Activated CD4-positive, alpha-beta T cell treated with anti-CD3 and anti-CD28 coated beads, Interleukin-2, amount 50 U/mL, for 4 hours (primary cell): ENCODE measurements around the gene TCFL5.
"Not testable (repeated sequence)": the region's sequence is repeated elsewhere in the genome, so short reads cannot be mapped to it uniquely, and the experiment has no call there.

Experiments
- DNase-seq, 2 experiments: peaks; one replicate each; pipeline ENCODE4 v3.0.0-alpha.2; 2020

The TCFL5 gene

DNA sequence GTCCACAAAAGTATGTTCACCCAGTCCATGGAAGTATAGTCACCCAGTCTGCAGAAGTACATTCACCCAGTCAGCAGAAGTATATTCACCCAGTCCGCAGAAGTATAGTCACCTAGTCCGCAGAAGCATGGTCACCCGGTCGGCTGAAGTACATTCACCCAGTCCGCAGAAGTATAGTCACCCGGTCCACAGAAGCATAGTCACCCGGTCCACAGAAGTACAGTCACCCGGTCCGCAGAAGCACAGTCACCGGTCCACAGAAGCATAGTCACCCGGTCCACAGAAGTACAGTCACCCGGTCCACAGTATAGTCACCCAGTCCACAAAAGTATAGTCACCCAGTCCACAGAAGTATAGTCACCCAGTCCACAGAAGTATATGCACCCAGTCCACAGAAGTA is 8.8 kb downstream of the TCFL5 start:
- DNase-seq, result no peak

DNA sequence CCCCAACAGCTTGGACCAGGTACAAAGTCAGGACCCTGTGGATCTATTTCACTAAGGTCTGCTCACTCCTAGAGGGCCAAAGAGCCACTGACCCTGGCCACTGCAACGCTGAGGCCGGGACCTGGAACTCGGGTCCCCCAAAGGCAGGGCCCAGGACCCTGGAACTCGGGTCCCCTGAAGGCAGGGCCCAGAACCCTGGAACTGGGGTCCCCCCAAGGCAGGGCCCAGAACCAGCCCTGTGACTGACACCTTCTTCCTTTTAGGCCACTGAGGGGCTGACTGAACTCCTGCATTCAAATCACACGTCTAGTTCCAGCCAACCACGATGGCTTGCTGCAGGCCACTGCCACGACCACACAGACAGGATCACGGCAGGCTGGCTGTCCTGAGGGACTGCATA is 9.4 kb downstream of the TCFL5 start:
- no peak for DNase-seq

DNA sequence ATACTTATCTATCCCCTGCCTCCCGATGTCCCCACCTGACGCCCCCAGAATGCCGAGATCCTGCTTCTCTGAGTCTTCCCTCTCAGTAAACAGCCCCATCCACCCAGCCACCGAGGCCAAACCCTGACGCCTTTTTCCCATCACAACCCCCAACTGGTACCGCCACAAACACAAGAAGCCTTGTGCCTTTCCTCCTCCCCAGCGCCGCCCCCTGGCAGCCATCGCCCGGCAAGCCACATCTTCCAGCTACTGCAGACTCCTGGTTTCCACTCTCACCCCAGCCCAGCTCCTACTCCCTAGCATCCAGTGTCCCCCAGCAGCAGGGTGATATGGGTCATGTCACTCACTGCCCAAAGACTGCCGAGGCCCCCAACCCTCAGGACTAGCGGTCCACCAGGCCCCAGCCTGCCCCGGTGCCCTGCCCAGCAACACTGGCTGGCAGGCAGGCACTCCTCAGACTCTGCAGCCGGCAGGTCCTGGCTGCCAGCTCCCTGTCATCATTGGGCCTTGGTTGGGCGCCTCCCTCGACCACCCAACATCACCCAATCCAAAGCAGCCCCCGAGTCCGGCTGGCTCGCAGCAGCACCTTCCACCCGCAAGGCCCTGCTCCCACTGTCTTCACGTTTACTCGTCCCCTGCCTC is 11.2 kb downstream of the TCFL5 start:
- DNase-seq, result no peak

DNA sequence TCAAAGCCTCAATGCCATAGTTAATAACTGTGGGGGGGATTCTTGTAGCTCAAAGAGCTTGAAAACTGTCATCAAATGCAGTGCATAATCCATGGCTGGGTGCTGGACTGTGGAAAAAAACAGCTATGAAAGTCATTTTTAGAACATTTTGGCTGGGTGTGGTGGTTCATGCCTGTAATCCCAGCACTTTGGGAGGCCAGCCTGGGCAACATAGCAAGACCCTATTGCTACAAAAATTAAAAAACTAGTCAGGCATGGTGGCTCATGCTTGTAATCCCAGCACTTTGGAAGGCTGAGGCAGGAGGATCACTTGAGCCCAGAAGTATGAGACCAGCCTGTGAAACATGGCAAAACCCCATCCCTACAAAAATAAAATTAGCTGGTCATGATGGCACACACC is 12.2 kb downstream of the TCFL5 start:
- DNase-seq, result no peak

DNA sequence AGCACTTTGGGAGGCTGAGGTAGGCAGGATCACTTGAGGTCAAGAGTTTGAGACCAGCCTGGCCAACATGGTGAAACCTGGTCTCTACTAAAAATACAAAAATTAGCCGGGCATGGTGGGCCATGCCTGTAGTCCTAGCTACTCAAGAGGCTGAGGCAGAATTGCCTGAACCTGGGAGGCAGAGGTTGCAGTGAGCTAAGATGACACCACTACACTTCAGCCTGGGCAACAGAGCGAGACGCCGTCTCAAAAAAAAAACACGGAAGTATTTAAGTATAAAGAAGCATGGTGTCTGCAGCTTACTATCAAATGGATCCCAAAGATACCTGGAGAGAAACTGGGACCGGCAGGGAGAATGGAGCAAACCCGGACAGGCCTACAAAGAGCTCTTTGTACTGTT is 12.7 kb downstream of the TCFL5 start:
- not testable (repeated sequence) for DNase-seq

DNA sequence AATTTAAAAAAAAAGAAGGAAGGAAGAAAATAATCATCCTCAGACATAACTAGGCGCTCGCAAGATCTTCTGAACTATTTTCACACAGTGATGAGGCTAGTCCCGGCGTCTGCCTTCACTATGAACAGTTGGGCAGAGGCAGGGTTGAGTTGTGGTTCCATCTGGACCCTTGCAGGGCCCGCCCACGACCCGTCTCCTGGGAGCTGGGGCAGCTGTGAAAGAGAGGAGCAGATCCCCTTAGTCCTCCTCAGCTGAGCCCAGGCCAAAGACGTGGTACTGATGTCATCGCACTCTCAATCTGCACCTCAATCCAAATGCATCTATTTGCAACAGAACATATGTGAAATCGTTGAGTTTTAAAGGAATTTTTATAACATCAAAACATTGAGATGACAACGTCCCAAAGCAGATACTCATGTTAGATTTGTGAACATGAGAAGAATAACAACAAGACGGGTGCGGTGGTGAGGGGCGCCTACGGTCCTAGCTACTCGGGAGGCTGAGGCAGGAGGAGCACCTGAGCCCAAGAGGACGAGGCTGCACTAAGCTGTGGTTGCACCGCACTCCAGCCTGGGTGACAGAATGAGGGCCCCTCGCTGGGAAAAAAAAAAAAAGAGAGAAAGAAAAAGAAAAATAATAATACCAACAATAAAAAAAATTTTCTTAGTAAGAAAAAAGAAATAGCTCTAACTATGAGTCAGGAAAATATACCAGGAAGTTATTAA is 15.3 kb downstream of the TCFL5 start:
- DNase-seq, result no peak

DNA sequence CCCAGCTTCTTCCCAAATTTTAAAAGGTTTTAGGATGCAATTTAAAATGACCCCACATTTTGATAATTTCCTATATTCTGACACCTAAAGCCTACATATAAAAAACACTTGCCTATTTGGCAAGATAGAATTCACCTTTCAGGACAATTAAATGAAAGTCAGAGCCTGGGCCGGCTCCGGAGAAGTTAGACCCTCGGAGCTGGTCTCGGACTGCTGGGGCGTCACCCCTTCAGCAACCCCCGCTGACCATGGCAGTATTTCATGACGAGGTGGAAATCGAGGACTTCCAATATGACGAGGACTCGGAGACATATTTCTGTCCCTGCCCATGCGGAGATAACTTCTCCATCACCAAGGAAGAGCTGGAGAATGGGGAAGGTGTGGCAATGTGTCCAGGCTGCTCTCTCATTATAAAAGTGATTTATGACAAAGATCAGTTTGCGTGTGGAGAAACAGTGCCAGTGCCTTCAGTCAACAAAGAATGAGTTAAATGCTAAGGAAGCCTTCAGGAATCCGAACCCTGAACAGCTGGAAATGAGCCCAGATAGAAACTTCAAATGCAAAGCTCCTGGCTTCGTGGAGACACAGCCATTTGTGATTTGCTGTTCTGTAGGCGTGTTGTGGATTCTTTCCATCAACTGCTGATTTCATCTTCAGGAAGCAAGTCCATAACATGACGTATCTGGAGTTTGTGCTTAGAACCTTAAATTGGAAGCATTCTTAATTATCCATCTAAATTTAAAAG is 16.0 kb downstream of the TCFL5 start:
- DNase-seq, result no peak

DNA sequence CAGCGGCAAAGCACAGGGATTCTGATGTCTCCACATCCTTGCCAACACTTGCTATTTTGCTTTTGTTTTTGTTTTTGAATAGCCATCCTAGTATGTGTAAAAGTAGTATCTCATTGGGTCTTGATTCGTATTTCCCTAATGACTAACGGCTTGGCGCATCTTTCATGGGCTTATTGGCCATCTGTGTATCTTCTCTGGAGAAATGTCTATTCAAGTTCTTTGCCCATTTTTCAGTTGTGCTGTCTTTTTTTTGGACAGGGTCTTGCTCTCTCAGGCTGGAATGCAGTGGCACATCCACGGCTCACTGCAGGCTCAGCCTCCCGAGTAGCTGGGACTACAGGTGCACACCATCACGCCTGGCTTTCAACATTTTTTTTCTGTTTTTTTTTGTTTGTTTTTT is 17.4 kb downstream of the TCFL5 start:
- no peak for DNase-seq

DNA sequence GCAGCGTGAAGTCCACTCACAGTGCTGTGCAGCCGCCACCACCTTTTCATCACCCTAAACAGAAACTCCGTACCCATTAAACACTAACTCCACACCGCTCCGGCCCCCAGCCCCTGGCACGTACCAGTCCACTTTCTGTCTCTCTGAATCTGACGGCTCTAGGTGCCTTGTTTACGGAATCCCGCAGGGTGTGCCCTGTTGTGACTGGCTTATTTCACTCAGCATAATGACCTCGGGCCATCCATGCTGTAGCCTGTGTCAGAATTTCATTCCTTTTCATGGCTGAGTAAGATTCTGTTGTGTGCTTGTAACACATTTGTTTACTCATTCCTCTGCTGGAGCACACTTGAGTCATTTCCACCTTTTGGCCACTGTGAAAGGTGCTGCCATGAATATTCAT is 18.0 kb downstream of the TCFL5 start:
- DNase-seq, result no peak

DNA sequence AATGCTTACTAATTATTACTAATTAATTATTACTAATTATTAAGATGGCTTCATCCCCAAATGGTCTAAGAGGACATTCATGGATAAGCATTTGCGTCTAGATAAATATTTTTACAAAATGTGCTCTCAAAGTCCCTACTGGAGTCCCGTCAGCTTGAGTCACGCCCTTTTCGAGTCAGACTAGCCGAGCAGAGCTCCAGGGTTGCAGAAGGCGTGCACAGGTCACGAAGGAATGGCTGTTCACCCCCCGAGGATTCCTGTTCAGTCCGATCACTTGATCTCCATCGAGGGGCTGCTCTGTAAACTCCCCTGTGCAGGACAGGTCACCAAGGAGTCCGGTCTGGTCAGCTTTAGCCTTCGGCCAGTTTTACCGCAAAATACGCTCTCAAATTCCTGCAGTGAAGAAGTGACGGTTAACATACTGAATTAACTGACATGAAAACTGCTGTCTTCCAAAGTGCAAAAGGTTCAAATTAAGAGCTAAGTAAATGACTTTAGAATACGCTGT is 19.9 kb downstream of the TCFL5 start:
- DNase-seq, result no peak

DNA sequence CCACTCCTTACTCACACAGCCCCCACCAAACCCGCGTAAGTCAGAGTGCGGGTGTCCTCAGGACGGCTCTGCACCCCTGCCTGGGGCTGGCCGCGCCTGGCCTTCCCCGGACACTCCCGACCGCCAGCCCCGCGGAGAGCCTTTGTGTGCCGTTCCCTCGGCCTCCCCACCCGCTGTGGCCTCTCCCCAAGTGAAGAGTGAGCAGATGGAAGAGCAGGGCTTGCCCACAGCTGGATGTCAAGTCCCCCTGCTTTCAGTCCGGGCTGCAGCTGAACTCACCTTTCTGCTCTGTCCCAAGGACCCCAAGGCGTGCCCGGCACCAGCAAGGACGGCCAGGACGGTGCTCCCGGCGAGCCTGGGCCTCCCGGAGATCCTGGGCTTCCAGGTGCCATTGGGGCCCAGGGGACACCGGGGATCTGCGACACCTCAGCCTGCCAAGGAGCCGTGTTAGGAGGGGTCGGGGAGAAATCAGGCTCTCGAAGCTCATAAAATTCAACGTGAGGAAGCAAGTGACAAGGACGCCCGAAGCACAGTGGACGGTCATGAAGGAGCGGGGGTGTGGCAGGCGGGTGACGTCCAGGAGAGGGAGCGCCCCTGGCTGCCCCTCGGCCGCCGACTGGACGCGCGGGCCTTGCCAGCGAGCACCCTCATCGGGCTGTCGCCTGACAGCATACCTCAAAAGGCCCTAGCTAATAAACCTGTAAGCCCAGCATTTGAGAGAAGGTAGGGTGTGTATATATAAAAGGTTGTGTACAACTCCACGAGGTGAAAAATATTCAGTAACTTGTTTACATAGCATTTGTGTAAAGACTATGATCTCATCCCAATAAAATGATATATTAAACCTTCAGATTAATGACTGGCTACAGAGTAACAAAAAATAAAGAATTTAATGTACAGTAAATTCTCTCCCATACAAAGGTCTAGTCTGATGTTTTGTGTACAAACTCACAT is 21.1 kb downstream of the TCFL5 start:
- no peak for DNase-seq

DNA sequence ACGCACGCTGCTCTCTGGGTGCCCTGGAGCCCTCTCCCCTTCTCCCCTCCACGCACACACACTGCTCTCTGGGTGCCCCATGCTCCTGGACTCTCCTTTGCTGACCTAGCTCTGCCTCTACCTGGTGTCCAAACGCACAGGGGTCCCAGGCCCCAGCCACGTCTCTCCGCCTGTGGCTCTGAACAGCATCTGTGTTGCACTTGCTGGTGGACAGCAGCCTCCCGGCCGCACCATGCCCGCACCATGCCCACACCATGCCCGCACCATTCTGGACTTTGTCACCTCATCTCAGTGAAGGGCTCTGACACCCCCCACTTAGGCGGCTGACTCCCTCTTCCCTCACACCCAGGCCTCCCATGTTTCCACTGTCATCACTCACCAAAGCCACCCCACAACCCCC is 21.8 kb downstream of the TCFL5 start:
- no peak for DNase-seq

DNA sequence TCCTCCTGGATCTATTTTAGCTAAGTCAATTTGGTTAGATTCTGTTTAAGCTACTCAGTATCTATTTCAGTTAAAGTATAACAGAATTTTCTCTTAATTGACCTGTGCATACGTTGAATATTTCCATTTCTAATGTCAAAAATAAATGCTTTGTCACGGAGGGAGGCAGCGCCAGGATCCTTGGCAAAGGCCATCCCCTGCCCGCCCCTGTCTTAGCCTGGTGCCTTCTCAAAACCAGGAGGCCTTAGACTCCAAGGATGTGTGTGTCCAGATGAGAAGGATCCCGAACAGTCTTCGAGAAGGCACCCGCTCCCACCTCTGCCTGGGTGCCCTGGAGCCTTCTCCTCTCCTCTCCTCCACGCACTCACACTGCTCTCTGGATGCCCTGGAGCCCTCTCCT is 22.4 kb downstream of the TCFL5 start:
- DNase-seq, result no peak

DNA sequence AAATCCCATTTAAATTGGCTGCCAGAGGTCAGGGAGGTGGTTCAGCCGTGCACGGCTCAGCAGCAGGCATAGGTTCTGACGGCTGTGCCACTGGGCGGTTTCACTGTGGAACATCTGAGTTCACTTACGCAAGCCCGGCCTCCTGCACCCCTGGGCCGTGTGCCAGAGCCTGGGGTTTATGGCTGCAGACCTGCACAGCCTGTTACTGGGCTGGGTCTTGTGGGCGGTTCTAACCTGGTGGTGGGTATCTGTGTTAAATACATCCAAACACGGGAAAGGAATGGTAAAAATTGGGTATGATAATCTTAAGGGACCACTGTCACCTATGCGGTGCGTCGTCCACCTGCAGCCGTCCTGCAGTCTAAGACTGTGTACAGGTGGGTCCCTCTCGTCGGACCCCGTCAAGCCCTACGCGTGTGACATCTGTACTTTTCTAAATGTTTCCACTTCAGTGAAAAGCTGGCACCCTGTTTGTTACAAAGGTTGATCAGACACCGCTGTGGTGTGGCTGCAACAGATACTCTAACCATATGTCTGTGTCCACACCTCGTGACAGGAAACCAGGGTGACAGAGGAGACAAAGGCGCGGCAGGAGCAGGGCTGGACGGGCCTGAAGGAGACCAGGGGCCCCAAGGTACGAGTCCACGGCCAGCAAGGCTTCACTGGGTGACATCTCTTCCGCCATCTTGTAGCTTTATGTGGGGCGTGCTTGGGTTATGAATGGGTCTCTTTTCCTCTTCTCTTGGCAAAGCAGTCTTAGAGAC is 23.3 kb downstream of the TCFL5 start:
- DNase-seq, result no peak

DNA sequence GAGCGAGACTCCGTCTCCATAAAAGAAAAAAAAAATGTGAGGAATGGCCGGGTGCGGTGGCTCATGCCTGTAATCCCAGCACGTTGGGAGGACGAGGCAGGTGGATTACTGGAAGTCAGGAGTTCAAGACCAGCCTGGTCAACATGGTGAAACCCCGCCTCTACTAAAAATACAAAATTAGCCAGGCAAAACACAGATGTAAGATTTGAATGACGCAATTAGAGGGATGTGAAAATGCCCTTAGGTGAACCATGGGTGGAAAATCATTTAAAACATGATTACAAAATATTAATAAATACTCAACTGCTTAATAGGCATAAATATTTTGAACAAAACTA is 23.9 kb downstream of the TCFL5 start:
- DNase-seq, result no peak

DNA sequence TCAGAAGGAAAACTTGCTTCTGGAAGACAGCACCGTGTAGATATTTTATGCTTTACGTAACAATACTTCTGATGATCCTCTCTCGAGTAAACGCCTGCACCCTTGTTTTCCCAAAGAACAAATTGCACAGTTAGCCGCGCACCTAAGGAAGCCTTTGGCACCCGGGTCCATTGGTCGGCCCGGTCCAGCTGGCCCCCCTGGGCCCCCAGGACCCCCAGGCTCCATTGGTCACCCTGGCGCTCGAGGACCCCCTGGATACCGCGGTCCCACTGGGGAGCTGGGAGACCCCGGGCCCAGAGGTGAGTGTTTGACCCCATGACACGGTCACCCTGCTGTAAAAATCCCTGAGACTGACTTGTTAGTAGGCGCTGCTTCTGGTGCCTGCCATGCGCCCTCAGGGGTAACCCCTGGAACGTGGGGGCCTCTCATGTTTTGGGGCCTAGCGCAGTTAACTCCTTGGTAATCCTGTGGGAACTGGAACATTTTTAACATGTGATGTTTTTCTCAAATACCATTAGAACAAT is 24.6 kb downstream of the TCFL5 start:
- no peak for DNase-seq

DNA sequence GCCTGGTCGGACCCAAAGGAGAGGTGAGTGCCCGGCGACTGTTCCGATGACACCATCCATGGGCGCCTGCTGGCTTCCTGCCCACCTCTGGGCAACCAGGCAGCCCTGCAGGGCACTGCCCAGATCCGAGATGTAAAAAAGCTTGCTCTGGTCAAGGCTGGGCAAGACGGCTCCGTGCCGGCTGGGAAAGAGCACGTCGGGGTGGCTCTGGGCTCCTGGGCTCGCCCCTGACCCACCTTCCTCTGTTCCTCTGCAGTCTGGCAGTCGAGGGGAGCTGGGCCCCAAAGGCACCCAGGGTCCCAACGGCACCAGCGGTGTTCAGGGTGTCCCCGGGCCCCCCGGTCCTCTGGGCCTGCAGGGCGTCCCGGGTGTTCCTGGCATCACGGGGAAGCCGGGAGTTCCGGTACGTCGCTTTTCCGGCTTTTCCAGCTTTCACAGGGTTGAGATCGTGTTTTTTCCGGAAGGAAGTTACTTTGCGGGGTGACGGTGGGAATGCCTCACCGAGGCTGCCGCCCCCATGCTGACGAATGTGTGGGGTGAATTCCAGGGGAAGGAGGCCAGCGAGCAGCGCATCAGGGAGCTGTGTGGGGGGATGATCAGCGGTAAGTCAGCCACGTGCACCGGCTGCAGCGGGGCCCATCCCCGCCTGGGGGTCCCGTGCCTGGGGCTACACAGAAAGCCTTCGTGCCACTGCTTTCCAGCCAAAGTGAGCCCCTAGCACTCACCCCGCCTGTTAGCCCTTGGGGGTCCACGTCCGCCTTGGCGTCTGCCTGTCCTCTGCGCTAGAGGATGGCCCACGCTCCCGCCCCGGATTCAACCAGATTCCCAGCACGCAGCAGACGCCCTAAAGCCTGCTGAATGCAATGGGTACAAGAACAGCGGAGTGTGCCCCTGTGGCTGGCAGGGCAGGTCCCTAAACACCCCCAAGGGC is 25.4 kb downstream of the TCFL5 start:
- no peak for DNase-seq

DNA sequence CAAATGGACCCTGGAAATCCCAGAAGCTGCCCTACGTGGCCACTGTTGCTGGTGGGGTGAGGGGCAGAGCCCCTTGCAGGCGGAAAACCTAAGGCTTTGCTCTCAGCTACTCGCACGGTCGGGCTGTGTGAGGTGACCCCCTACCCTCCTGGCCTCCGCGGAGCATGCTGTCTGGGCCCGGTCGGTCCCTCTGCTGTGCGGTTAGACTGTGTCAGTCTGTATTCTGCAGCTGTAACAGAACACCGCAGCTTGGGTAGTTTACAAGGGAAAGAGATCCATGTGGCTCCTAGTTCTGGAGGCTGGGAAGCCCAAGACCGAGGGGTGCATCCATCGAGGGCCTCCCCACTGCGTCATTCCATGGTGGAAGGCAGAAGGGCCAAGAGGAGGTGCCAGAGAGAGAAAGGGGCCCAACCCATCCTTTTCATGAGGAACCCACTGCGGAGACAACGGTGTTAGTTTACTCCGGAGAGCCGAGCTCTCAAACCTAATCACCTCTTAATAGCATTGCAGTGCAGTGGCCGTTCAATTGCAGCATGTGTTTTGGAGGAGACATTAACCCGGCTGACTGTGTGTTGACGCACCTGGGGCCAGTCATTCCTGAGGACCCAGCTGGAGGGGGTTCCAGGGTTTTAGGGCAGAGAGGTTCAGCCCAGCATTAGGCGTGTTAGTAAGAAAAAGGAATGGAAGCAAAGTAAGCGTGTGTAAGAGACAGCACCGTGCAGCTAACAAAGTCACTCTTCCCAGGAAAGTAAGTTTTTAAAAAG is 26.5 kb downstream of the TCFL5 start:
- no peak for DNase-seq

DNA sequence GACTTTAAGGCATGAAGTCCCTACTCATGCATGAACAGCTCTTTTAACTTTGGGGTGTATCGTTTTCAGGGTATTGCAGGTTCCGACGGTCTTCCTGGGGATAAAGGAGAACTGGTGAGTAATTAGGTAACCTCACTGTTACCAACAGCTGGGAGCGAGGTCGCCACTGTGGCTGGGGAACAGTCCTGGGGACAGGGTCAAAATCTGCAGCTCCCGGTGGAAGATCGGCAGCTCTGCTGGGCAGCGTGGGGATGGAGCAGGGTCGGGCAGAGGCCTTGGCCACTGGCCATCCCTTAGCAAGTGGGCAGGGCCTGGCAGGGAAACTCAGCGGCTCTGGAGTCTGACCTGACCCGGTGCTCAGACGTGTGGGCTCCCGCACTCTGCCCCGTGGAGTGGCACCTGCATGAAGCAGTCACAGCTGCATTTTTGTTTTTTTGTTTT is 28.7 kb downstream of the TCFL5 start:
- no peak for DNase-seq
